Umbilical cord (tissue), 2 donors: ENCODE results near the gene CST9. TPM values are rescaled to one million over a fixed set of nuclear protein-coding genes. Genes with fewer than 3 reads are reported as not detected.
"Not testable (repeated sequence)": the region's sequence is repeated elsewhere in the genome, so short reads cannot be mapped to it uniquely, and the experiment has no call there.

ENCODE experiments used
- DNase-seq: peaks from one replicate; pipeline ENCODE4 v3.0.0-alpha.2; 2015; ENCODE audit warnings: low spot score
- total RNA-seq: library from RNA; depleted of rRNA; stranded (reverse); fragments of >200 nt; gene quantifications from one replicate; pipeline ENCODE4 v1.2.3, GENCODE V29; 2014; ENCODE audit warnings: low replicate concordance; ENCODE audit not compliant: insufficient read depth

Gene CST9
- total RNA-seq, 1 donor from 2014 or later: not detected

DNA sequence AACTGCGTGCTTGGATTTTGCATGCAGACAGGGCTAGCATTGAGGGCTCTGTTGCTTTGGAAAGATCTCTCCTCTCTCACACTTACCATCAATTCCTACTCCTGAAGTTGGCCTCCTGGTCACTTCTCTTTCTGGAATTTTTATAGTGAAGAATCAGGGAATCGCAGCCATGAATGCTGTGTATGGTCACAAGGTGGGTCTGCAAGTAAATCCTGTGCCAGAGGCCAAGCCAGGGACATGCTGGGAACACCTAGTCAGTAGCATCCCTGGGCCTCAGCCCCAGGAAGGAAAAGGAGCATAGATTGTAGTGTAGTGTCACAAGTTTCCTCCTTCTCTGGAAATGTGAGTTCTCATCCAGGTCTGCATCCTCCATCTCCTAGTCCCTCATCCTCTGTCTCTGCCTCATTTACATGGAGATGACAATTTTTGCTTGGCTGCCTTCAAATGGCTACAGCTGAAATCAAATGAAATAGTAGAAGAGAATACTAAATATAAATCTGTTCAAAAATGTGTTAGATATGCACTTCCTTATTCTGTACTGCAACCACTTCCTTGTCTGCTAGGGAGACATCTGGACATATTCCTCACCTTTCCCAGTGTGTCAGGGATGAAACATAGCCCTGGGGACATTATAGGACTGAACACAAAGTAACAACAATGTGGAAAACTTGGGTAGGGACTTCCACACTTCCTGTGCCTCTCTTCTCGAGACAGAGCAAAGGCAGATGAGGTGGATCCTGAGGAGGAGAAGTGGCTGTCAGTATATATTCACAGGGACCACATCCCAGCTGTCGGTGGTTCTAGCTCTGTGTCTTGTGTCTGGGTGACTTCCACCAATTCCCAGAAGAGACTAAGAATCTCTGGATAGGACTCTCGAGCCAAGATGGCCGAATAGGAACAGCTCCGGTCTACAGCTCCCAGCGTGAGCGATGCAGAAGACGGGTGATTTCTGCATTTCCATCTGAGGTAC lies 17.0 kb downstream of the CST9 start:
- DNase-seq: no peak

DNA sequence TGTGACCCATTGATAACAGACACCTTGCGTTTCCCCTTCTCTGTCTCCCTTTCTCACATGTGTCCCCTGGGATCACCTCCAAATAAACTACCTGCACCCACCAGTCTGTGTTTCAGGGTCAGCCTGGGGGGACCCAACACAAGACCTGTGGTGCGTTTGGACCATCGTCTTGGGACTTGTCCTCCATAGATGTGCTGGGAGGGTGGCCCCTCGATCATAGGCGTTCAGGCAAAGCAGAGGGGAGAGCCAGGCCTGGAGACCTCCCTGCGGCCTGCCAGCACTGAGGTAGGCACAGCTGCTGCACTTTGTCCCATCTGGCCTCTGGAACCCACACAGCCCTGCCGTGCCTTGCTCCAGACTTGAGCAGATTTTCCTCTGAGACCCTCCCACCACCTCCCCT lies 18.1 kb downstream of the CST9 start:
- no peak for DNase-seq

DNA sequence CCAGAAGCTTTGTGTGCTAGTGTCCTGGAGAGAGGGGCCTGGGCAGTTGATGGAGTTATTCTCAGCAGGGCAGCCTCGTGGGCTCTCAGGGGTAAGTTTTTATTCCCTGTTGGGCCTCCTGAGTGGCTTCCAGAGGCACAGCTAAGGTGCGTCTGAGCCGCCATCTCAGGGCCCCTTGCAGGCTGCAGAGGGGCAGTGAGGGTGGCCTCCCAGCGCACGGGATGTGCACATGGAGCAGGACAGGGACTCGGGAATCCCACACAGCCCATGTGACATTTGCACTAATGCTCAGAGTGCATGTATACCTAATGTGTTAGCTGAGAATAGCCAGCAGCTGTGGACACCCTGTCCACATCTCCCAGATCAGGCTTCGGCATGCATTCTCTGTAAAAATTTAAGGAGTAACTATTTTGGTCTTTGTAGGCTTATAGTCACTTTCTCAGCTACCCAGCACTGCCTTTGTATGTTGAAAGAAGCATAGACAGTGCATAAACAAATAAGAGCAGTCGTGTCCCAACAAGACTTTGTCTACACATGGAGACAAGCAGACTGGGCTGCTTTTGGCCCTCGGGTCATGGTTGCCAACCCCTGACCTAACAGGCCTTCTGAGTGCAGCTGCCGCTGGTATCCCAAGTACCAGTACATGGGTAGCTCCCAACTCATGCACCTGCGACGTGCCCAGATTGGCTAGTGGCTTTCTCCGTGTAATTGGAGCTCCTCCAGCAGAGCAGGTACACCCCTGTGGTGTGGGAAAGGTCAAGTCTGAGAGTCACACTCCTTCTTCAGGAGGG lies 18.8 kb downstream of the CST9 start:
- no peak for DNase-seq

DNA sequence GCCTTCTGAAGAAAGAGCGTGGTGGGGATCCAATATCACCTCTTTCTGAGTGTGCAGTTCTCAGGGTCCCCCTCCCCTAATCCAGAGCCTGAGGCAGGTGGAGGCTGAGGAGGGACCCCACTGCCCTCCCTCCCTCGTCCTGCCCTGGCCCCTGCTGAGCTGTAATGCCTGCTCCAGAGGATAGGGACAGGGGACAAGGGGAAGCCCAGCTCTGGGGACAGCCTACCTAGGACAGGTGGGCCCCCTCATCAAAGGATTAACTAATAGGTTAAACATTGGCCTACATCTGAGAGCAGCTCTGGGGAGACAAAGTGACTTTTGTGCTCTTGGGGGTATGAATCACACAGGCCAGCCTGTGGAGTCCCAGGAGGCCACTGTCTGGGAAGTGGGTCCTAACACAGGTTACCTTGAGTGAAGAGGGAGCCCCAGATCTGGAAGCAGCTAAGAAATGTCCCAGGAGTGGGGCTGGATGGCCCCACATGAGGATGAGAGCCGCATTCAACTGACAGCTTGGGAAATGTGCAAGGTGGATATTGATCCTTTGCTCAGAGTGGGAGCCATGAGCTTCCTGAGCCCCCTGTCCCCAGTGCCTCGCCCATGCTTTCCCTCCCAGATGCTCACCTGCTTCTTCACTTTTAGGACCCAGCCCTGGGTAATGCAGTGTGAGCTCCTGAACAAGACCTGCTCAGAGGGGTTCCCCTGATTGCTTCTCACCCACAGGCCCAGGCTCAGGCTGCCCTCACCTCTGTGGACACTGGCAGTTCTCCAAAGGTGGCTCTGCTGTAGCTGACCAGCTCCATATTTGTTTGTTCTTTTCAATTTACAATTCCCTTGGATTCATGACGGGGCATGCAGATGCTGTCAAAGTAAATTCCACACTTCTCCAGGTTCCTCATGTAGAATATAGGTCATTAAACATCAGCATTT lies 19.6 kb downstream of the CST9 start:
- no peak for DNase-seq

DNA sequence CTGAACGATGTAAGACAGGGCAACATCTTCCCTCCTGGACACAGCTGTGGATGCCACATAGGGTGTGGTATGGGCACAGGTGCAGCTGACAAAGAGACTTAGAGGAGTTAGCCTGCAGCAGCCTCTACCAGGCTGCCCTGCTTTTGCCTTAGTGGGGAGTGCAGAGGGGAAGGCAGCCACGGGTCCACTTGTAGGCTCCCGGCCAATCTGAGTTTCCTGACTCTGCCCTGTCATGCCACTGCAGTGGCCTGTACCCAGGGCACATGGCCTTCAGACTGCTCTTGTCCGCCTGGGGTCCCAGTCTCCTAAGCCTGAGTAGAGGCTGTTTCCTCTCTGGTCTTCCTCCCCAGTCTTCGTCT lies 20.3 kb downstream of the CST9 start:
- DNase-seq: no peak

DNA sequence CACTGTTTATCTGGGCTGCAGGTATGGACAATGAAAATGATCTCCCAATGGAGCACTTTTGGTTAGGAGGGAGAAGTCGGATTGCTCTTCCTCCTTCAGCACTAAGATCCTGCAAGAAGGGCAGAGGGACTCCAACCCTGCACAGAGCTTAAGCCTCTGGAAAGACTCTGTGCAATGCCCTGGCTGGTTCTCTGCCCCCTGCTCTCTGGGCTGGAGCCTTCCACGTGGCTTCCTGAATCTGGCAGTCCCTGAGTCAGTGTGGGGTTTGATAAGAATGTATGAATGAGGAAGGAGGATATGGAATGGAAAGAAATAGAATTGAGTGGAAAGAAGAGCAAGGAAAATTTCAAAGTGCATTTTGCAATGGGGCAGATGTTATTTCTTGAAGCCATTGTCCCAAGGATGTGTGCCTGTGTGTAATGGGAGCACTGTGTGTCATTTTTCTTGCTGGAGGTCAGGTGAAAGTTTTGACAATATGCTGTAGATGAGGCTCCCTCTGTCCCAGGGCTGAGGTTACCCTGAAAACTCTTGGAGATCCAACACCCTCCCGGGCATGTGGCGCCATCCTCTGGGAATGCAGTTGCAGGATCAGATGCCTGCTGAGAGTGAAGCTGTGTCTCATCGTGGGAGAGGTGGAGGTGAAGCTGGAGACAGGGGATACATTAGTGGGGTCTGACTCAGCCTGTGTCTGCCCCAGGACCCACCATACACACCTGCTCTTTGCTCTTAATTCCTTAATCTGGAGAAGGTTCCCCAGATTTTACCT lies 21.1 kb downstream of the CST9 start:
- no peak for DNase-seq

DNA sequence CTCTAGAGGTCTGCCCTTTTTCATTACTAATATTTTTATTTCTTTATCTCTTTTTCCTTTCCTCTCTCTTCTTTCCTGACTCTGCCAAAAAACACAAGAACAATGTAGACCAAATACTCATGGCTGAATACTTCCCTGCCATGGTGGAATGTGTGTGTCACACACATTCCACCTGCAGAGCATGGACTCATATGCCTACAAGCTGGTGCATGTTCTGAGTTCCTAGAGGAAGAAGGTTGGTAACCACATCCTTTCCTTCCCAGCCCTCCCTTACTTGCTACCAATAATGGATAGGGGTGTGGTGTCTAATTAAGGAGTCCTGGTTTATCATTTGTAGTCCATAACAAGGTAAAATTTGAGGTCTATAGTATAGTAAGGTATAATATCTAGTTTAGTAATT lies 22.2 kb downstream of the CST9 start:
- peak; percentile 30 for DNase-seq

DNA sequence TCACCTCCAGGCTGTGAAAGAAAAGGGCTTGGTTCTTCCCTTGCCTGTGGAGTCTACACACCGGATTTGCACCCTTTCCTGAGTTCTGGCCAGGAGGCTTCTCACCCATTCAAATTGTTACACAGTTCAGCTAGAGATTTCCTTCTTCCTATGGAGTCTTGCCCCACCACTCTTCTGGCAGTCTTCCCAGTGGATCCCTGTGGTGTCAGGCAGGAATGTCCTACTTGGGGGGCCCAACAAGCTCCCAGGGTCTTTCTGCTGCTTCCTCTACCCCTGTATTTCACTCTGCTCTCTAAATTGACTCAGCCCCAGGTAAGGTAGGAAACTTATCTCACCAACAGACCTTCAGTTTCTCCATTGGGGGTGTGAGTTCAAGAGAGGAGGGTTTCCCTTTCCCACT lies 23.4 kb downstream of the CST9 start:
- no peak for DNase-seq

DNA sequence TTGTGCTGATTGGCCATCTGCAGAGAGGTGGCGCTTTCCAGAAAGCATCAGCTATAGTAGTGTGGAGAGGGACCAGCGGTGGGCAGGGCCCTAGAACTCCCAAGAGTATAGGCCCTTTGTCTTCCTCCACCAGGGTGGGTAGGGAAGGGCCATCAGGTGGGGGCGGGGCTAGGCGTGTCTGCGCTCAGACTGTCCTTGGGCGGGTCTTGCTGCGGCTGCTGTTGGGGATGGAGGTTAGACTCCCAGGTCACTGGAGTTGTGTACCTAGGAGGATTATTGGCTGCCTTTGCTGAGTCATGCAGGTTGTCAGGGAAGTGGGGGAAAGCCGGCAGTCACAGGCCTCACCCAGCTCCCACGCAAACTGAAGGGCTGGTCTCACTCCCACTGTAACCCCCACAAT lies 23.9 kb downstream of the CST9 start:
- DNase-seq: not testable (repeated sequence)

DNA sequence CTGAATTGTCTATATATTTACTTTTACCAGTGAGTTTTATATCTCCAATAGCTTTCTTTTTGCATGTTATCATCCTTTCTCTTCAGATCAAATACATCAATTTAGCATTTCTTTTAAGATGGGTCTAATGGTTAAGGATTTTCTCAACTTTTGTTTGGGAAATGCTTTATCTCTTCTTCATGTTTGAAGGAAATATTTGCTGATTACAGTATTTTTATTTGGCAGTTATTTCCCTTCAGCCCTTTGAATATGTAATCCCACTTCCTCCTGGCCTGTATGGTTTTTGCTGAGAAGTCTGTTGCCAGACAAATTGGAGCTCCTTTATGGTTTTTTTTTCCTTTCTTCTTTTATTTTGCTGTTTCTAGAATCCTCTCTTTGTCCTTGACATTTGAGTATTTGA lies 30.7 kb downstream of the CST9 start:
- DNase-seq: no peak

DNA sequence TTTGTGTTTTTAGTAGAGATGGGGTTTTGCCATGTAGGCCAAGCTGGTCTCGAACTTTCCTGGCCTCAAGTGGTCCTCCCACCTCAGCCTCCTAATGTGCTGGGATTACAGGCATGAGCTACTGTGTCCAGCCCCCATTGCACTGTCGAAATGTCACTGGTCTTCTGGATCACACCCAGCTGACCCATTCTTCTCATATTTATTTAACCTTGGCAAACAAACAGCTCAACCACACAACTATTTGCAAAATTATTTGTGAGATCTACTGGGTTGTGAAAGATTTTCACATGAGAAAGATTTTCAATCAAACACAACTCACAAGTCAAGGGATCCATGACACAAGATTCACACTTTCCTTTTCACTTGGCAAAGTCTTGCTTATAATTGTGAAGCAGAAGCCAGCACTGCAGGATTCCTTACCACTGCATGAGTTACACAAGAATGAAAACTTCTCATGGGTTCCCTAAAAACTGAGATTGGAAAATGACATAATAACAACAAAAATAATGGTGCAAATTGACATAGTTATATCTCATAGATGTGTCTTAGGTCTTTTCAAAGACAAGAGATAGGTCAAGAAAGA lies 35.4 kb downstream of the CST9 start:
- DNase-seq: no peak

DNA sequence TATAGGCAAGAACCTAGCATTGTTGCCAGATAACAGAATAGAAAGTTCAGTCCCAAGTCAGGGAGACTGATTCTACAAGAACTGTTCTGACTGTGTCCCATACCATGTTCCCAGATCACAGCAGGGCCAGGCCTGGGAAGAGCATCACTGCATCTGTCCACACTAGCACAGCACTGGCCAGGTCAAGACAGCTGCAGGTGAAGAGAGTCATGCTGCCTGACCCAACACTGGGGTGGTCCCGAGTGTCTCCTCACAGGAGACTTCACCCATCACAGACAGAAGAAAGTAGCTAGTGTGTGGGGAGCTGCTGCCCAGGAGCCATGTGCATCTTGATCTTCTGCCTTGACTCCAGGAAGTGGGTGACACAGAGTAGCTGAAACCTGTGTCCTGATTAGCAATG lies 36.1 kb downstream of the CST9 start:
- DNase-seq: no peak

DNA sequence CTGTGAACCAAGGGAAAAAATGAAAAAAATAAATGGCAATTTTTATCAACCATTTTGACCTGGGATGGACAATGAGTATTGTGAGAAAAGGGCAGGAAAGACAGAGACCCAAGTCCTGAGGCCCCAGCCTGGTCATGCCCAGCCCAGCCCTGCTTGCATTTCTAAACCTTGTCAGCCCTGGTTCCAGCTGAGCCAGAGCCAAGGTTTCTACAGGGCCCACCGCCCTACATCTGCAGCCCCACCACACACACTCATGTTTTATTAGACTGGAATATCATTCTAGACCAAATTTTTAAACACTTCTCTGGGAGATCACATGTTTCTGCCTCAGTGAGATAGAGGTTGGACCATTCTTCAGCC lies 36.8 kb downstream of the CST9 start:
- DNase-seq: no peak

DNA sequence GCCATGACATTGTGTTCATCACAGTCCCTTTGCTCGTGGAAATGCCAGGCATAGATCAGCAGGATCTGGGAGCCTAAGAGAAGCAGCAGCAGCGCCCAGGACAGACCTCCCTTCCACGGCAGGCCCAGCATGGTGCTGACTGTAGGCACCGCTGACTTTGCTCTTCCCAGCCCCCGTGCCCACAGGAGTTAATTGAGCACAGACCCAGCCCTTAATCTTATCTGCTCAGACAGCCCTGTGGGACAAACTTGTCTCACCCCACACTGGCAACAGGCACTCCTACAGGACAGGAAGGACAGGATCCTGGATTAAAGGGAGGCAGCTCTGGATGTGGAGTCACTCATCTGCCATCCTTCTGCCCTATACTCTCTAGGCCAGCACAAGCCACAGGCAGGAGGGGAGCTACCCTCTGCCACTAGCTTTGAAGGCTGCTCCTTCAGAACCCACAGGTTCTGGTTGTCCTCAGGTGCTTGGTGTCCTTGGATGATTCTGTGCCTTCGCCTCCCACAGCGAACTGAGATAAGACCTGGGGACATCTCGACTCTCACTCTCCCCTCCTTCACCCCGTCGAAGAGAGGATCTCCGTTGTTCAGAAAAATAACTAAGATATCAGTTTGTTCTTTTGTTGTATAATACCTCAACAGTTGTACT lies 37.3 kb downstream of the CST9 start, which contains the start of gene CST9L:
Gene CST9L, minus strand, starts transcription at position 165 of the 651 bp plus-strand sequence. Its CDS starts 34 bp downstream, at position 131.
- no peak for DNase-seq

DNA sequence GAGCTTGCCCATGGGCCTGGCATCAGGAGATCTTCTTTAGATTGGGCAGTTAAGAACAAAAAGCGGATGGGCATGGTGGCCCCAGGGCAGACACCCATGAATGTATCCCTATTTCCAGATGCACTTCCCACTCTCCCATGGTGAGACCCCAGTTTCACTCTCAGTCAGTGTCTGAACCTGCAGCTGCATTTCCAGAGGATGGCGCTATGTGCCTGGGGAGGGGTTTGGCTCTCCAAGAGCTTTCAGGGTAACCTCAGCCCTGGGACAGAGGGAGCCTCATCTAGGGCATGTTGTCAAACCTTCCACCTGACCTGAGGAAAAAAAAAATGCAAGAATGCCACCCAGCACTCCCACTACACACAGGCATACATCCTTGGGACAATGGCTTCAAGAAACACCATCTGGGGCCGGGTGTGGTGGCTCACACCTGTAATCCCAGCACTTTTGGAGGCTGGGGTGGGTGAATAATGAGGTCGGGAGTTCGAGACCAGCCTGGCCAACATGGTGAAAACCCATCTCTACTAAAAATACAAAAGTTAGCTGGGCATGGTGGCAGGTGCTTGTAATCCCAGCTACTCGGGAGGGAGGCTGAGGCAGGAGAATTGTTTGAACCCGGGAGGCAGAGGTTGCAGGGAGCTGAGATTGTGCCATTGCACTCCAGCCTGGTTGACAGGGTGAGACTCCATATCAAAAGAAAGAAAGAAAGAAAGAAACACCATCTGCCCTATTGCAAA lies 39.4 kb downstream of the CST9 start:
- no peak for DNase-seq

DNA sequence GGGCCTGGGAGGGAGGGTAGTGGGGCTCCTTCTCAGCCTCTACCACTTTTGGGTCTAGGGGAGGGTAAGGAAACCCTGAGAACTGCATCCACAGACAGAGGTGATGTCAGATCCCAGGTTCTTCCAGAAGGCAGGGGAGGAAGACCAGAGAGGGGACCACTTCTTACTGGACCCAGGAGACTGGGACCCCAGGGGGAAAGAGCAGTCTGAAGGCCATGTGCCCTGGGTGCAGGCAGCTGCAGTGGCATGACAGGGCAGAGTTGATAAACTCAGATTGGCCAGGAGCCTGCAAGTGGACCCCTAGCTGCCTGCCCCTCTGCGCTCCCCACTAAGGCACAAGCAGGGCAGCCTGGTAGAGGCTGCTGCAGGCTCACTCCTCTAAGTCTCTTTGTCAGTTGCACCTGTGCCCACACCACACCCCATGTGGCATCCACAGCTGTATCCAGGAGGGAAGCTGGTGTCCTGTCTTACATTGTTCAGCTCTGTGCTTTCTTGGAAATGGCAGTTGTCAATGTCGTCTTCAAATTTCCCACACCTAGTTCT lies 40.1 kb downstream of the CST9 start:
- no peak for DNase-seq

DNA sequence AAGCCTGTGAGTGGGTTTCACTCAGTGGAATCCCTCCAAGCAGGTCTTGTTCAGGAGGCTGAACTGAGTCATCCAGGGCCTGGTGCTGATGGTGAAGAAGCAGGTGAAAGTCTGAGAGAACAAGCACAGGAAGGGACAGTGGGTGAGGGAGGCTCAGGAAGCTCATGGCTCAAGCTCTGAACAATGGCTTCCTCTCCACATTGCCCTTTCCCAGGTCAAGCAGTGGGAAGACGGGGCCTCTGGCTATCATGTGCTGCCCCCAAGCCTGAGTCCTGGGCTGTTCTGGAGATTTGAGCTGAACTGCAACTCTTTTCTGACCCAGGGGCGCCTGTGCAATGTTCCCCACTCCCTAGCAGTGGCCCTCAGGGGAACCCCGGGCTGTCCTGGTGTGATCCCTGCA lies 40.8 kb downstream of the CST9 start:
- no peak for DNase-seq

DNA sequence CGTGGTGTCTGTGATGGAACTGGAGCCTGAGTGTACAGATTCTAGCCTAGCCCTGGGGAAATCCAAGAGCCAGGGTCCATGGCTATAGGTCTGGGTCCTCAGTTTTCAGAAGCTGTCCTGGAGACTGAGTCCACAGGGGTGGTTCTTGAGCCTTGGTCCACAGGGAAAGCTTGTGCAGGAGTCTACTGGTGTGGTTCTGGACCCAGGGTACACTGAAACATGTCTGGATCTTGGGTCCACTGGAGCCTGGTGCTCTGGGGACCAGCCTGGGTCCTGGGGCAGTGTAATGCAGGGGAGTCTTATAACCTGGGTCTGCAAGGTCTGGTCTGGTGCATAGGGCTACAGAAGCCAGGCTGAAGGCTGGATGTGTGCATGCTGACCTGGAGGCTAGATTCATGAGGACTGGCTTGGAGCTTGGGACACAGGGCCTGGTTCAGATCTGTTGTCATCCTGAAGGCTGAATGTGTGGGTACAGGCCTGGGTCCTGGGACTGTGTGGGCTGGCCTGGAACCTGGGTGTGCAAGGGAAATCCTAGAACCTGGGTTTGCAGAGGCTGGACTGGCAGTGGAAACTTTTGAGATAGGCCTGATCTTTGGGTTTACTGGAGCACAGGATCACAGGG lies 42.9 kb downstream of the CST9 start:
- DNase-seq: no peak

DNA sequence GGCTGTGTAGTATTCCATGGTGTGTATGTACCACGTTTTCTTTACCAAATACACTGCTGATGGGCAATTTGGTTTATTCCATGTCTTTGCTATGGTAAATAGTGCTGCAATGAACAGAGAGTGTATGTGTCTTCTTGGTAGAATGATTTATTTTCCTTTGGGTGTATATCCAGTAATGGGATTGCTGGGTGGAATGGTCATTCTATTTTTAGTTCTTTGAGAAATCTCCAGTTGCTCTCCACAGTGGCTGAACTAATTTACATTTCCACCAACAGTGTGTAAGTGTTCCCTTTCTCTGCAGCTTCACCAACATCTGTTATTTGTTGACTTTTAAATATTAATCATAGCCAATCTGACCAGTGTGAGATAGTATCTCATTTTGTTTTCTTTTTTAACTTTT lies 51.3 kb downstream of the CST9 start:
- DNase-seq: no peak
